ENCODE data around the gene SRGAP2B.
"Not testable (repeated sequence)": the region's sequence is repeated elsewhere in the genome, so short reads cannot be mapped to it uniquely, and the experiment has no call there.

The SRGAP2B gene

GRCh38 chr1:144940054-144940453 is 155.1 kb downstream of the SRGAP2B start:
- not testable (repeated sequence) for DNase-seq

- not testable (repeated sequence) for DNase-seq
Measured at GRCh38 chr1:144938627-144939026, 156.5 kb downstream of the SRGAP2B start.

GRCh38 chr1:144936186-144936732 is 158.9 kb downstream of the SRGAP2B start:
- DNase-seq: not testable (repeated sequence)

- DNase-seq: not testable (repeated sequence)
Measured at GRCh38 chr1:144935310-144935709, 159.8 kb downstream of the SRGAP2B start.

GRCh38 chr1:144933014-144933413 is 162.1 kb downstream of the SRGAP2B start:
- DNase-seq: not testable (repeated sequence)

GRCh38 chr1:144932153-144932552 is 163.0 kb downstream of the SRGAP2B start:
- DNase-seq: not testable (repeated sequence)

GRCh38 chr1:144931553-144931952 is 163.6 kb downstream of the SRGAP2B start:
- not testable (repeated sequence) for DNase-seq

- DNase-seq: not testable (repeated sequence)
Measured at GRCh38 chr1:144930085-144930777, 164.9 kb downstream of the SRGAP2B start.

GRCh38 chr1:144927292-144927691 is 167.8 kb downstream of the SRGAP2B start:
- DNase-seq: not testable (repeated sequence)

GRCh38 chr1:144923640-144924039 is 171.5 kb downstream of the SRGAP2B start:
- not testable (repeated sequence) for DNase-seq

- not testable (repeated sequence) for DNase-seq
Measured at GRCh38 chr1:144922785-144923184, 172.3 kb downstream of the SRGAP2B start.

GRCh38 chr1:144919106-144919505 is 176.0 kb downstream of the SRGAP2B start:
- DNase-seq: not testable (repeated sequence)

GRCh38 chr1:144918027-144918603 is 177.0 kb downstream of the SRGAP2B start:
- not testable (repeated sequence) for DNase-seq

GRCh38 chr1:144917154-144918026 is 177.7 kb downstream of the SRGAP2B start:
- DNase-seq: not testable (repeated sequence)

GRCh38 chr1:144913977-144914734 is 181.0 kb downstream of the SRGAP2B start:
- DNase-seq: not testable (repeated sequence)

- not testable (repeated sequence) for DNase-seq
Measured at GRCh38 chr1:144913458-144913857, 181.7 kb downstream of the SRGAP2B start.

GRCh38 chr1:144910729-144911128 is 184.4 kb downstream of the SRGAP2B start:
- not testable (repeated sequence) for DNase-seq

GRCh38 chr1:144900841-144901240 is 194.3 kb downstream of the SRGAP2B start:
- DNase-seq: not testable (repeated sequence)

- DNase-seq: not testable (repeated sequence)
Measured at GRCh38 chr1:144894454-144895201, 200.5 kb downstream of the SRGAP2B start.

GRCh38 chr1:144893710-144894438 is 201.3 kb downstream of the SRGAP2B start:
- DNase-seq: not testable (repeated sequence)

GRCh38 chr1:144893062-144893461 is 202.1 kb downstream of the SRGAP2B start:
- not testable (repeated sequence) for DNase-seq

All from activated CD8-positive, alpha-beta memory T cell treated with anti-CD3 and anti-CD28 coated beads, Interleukin-2, amount 50 U/mL, for 48 hours (primary cell).